Tibial nerve (tissue), 4 donors: Measurements from ENCODE around the gene ZFP42.

Source experiments
- CTCF ChIP-seq, 5 experiments: fragments of 200-600 bp in 3 of 5; fragments of 450-650 bp in 2 of 5; sonication (generic) in 3 of 5; IDR thresholded peaks; one replicate each; pipeline ENCODE4 v1.5.1; 2016 to 2019; ENCODE audit warnings: antibody characterized with exemption in 5 of 5, mild to moderate bottlenecking in 3 of 5, moderate library complexity in 2 of 5
- EP300 ChIP-seq, 2 donors: sonication (generic); formaldehyde crosslinking; IDR thresholded peaks; one replicate each; pipeline ENCODE4 v1.6.1; 2017; ENCODE audit warnings: antibody characterized with exemption in 2 of 2, mild to moderate bottlenecking in 1 of 2
- POLR2A ChIP-seq, 2 donors: fragments of 450-650 bp; IDR thresholded peaks; one replicate each; pipeline ENCODE4 v1.6.1; 2017; ENCODE audit warnings: antibody characterized with exemption in 2 of 2, mild to moderate bottlenecking in 2 of 2, moderate library complexity in 2 of 2

- TF ChIP-seq CTCF (IDR thresholded peaks at IDR 0.05) (no peak), POLR2A (IDR thresholded peaks at IDR 0.05) (no peak), EP300 (IDR thresholded peaks at IDR 0.05) (no peak)
Measured at GRCh38 chr4:187996502-187997177, 1.1 kb downstream of the ZFP42 start.
